Neuron (in vitro differentiated cells): ENCODE data around the gene LDLRAP1.

Experiments used
- H2AFZ ChIP-seq: one replicate; pipeline ENCODE4 v1.6.1; 2013; ENCODE audit warnings: low read depth, mild to moderate bottlenecking, inconsistent platforms, low read length, moderate library complexity
- H3K27me3 ChIP-seq: one replicate; pipeline ENCODE4 v1.6.1; 2013; ENCODE audit warnings: low read length; ENCODE audit not compliant: insufficient read depth
- H3K36me3 ChIP-seq: one replicate; pipeline ENCODE4 v1.6.1; 2013; ENCODE audit warnings: low read length; ENCODE audit not compliant: insufficient read depth
- H3K4me1 ChIP-seq: one replicate; pipeline ENCODE4 v1.6.1; 2013; ENCODE audit warnings: low read length; ENCODE audit not compliant: insufficient read depth
- H3K4me3 ChIP-seq: 2 replicates; pipeline ENCODE4 v1.5.1; 2013; ENCODE audit warnings: mild to moderate bottlenecking, low read length, moderate library complexity
- H3K9me3 ChIP-seq: one replicate; pipeline ENCODE4 v1.6.1; 2013; ENCODE audit warnings: low read length

Gene LDLRAP1

DNA sequence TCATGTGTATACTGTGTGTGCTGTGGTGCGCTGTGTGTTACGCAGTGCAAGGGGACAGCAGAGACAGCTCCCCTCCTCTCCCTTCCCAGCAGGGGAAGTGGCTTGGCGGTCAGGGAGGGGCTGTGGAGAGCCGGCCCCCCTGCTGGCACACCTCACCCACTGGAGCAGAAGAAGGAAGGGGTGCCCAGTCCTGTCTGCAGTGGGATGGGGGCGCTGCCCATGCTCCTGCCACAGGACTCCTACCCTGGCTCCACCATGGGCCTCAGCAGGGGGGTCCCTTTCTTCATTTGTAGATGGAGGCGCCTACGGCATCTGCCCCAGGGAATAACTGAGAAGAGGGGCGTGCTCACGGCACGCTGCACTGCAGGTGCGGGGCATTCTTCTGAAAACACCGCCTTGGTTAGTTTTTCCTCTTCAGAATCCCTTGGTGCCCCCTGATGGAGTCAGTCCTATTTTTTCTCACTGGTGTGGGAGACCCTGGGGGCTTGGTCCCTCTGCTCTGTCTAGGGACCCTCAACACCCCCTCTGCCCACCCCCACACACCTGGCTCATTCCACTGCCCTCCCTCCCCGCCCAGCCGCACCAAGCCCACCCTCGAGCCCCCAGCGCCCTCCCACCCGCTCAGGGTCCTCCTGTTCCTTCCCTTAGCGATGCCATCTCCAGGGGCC lies 13.8 kb upstream of the LDLRAP1 start:
- Histone ChIP-seq H3K4me3 (no peak overlapping the region), H3K9me3 (peaks cover 4% of the 10 kb centered on the region), H2AFZ (no peak overlapping the region)

DNA sequence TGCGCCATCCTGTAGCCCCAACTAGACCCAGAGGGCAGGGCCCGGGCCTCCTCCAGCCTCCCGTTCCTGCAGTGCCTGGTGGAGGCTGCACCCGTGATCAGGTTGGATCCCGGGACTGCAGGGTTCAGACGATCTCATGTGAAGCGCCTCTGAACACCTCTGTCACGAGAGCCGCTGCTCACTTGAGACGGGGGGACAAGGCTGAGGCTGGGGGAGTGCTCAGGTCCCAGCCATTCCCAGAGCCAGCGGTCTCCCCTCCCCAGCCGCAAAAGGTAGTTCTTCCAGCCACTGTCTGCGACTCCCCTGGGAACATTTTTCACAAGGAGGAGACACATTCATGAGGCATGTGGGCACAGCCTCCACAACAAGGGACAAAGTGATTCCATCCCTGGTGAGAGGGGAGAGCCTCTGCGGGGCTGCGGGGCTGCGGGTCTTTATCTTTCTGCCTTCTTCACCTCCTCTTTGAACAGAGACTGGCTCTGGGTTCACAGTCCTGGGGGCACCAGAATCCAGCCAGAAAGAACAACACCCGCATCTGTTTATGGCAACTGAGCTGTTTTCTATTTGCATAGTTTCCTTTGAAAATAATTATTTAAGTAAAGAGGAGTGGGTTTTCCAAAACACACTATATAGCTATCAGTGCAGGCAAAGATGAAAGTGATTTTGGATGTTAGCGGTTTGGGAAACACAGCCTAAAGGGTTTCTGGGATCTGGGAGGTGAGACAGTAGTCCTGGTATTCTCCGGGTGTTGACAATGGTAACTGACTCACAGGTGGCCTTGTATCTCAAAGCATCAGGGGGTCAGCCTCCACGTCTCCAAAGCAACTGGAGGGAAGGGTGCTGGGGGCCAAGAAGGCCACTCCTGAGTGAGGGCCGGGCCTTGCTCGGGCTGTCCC lies 13.0 kb upstream of the LDLRAP1 start:
- Histone ChIP-seq H3K9me3 (peaks cover 2% of the 10 kb centered on the region), H3K36me3 (no peaks in the 10 kb centered on the region), H3K4me3 (no peak overlapping the region), H3K4me1 (peaks cover 4% of the 10 kb centered on the region), H3K27me3 (peaks cover 4% of the 10 kb centered on the region), H2AFZ (no peak overlapping the region)

More for the DNA sequence above, 13.8 kb upstream of the LDLRAP1 start:
- Histone ChIP-seq H3K36me3 (no peaks in the 10 kb centered on the region), H3K4me1 (no peaks in the 10 kb centered on the region), H3K27me3 (peaks cover 4% of the 10 kb centered on the region)

DNA sequence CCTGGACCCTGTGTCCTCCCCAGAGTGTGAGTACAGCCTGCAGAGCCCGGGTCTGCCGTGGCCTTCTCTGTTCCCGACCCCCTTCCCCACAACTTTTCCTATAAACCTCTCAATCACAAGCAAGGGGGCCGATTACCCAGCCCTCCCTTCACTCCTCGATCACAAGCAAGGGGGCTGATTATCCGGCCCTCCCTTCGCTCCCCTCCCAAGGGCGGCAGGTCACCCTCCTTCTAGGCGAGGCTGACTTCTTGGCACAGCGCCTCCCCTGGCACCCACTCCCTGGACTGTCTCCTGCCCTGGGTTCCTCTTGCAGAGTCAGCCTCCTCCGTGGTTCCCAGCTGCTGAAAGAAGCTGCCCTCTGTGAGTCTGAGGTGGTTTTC lies 12.3 kb upstream of the LDLRAP1 start:
- Histone ChIP-seq H3K9me3 (no peaks in the 10 kb centered on the region), H3K36me3 (no peaks in the 10 kb centered on the region), H3K27me3 (peaks cover 5% of the 10 kb centered on the region), H3K4me1 (peaks cover 4% of the 10 kb centered on the region), H2AFZ (no peak overlapping the region), H3K4me3 (no peak overlapping the region)

DNA sequence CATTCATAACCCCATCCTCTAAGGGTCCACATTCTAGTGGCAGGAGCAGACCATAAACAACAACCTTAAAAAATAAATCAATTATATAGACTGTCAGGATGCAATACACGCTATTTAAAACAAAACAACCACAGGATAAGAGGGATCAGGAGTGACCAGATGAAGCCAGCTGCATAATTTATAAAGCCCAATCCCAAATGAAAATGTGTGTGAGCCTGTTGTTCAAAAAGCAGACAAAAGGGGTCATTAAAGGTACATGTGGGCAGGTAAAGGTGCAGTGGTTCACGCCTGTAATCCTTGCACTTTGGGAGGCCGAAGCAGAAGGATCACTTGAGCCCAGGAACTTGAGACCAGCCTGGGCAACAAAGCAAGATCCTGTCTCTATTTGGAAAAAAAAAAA lies 10.4 kb upstream of the LDLRAP1 start:
- Histone ChIP-seq H3K4me3 (no peak overlapping the region), H3K9me3 (no peaks in the 10 kb centered on the region), H3K4me1 (peaks cover 10% of the 10 kb centered on the region), H2AFZ (no peak overlapping the region), H3K36me3 (no peaks in the 10 kb centered on the region), H3K27me3 (peaks cover 7% of the 10 kb centered on the region)

DNA sequence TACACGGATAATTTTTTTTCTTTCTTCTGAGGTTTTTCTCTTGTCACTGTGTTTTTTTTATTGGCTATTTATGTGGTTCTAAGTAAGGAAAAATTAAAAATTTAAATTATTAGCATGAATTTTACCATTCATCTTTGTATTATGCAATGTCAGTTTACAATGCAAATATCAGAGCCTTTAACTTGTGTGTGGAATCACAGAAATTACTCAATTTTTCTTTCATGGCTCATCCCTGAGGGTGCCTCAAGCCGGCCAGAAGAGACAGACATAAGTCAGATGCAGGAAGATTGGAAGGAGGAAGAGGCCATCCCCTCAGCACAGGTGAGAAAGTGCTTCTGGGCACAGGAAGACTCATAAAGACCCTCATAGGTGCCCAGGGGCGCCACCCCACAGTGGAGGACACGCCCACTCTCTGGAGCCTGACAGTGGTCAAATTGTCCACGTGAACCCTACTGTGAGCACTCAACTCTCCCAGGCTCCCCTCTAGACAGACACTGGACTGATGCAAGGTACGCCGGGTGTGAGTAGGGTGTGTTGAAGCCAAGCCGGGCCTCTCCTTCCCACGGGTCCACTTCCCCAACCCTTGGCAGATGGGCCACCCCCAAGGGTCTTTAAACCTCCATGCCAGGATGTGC lies 9.5 kb upstream of the LDLRAP1 start:
- Histone ChIP-seq H3K4me3 (no peak overlapping the region), H3K27me3 (peaks cover 7% of the 10 kb centered on the region), H2AFZ (no peak overlapping the region), H3K36me3 (no peaks in the 10 kb centered on the region), H3K9me3 (no peaks in the 10 kb centered on the region), H3K4me1 (peaks cover 10% of the 10 kb centered on the region)

DNA sequence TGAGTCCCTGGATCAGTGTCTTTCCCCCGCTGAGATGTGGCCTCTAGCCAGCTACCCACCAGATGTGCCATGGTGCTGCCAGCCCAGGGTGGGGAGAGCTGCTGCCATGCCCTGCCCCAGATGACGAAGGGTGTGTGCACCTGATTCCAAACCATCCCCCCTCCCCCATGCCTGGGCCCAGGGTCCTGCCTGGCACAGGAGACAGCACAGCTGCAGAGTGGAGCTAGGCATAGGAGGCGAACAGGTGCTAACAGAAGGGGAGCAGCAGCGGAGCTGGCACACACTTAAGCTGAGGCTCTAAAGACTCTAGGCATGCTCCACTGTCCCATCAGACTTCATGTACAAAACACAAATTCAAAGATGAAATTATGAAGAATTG lies 9.0 kb upstream of the LDLRAP1 start:
- Histone ChIP-seq H3K4me1 (peaks cover 10% of the 10 kb centered on the region), H3K36me3 (no peaks in the 10 kb centered on the region), H3K27me3 (peaks cover 7% of the 10 kb centered on the region), H3K9me3 (no peaks in the 10 kb centered on the region), H2AFZ (no peak overlapping the region), H3K4me3 (no peak overlapping the region)

DNA sequence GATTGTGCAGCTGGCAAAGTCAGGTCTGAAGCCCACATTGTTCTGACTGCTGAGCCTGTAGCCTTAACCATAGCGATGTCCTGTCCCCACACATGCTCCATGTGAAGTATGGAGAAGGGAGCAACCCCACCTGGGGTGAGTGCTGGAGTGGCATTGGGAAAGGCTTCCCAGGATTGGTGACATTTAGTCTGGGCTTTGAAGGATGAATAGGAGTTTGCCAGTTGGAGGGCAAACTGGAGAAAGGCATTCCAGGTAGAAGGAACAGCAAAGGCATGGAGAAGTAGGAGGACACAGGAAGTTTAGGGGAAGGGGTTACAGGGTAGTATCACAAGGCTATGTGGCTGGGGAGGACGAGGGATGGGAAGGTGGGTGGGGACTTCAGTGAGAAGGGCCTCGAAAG lies 7.3 kb upstream of the LDLRAP1 start:
- Histone ChIP-seq H2AFZ (no peak overlapping the region), H3K36me3 (no peaks in the 10 kb centered on the region), H3K4me3 (no peak overlapping the region), H3K4me1 (peaks cover 10% of the 10 kb centered on the region), H3K27me3 (peaks cover 7% of the 10 kb centered on the region), H3K9me3 (no peaks in the 10 kb centered on the region)

DNA sequence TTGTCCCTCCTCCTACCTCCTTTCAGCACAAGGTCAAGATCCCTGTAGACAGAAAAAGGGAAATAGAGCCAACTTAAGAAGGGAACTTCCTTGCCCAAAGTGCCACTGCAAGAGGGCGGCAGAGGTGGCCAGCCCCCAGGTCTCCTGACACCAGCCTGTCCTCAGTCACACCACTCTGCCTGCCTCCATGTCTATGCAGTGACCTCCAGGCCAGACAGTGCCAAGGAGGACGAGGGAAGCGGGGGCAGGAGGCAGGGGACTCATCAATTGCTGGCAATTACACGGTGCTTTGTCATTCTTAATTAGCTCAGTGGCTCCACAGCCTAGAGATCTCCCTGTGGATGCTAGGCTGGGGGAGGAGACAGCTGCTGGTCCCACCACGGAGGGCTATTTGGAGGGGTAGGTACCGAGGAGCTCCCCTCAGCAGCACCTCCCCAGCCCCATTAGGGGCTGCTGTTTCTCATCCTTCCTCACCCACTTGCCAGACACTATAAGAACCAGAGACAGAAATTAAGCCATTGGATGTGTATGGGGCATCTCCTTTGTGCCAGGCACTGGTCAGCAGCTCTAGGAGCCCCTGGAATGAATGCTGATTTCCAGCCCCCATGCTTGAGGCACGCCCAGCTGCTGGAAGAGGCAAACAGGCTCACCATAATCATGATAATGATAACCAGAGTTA lies 6.1 kb upstream of the LDLRAP1 start:
- Histone ChIP-seq H3K36me3 (no peaks in the 10 kb centered on the region), H2AFZ (no peak overlapping the region), H3K4me1 (peaks cover 10% of the 10 kb centered on the region), H3K27me3 (peaks cover 10% of the 10 kb centered on the region), H3K4me3 (no peak overlapping the region), H3K9me3 (no peaks in the 10 kb centered on the region)

DNA sequence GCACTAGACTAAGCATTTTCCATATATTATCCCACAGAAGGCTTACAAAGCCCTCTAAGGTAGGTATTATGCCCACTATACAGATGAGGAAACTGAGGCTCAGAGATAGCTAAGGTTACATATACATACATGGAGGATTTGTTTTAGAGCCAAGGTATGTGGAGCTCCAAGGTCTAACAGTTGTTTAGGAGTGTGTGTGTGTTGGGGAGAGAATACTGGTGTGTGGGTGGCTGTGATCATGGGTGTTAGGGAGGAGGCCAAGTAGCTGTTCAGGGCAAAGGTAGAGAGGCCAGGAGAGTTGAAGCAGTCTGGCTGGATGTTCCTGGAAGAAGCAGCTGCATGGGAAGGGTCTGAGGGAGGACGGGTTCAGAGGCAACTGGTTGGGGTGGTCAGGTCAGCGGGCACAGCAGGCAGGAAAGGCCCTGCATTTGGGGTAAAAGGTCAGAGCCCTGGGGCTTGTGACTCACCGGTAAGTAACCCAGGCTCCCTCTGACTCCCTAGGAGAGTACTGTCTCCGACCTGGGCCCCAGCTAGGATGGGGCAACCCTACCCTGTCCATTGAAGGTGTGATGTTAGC lies 5.1 kb upstream of the LDLRAP1 start:
- Histone ChIP-seq H3K4me1 (peaks cover 10% of the 10 kb centered on the region), H3K9me3 (no peaks in the 10 kb centered on the region), H3K36me3 (no peaks in the 10 kb centered on the region), H3K4me3 (no peak overlapping the region), H2AFZ (no peak overlapping the region), H3K27me3 (peaks cover 5% of the 10 kb centered on the region)

DNA sequence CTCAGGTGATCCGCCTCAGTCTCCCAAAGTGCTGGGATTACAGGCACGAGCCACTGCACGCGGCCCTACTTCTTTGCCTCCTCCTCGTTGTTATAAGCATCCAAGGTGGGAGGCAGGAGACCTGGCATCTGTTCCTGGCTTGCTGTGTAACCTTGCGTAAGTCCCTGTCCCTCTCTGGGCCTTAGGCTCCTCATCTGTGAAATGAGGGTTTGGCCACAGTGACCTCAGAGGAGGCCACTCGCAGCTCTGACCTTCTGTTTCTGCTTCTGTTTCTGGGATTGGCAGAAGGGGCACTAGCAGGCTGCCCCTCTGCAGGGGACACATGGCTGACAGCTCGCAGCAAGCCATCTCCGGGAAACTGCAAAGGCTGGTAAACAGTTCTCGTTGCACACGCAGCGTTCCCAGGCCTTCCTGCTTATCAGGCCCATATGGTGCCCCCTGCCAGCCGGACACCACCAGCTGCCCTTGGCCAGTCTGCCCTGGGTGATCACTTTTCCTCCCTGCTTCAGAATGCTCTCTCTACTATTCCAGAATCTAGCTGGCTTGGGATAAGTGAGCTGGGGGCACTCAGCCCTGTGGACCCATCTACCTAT lies 2.6 kb upstream of the LDLRAP1 start:
- Histone ChIP-seq H3K4me1 (peaks cover 18% of the 10 kb centered on the region), H3K9me3 (no peaks in the 10 kb centered on the region), H2AFZ (no peak overlapping the region), H3K36me3 (no peaks in the 10 kb centered on the region), H3K4me3 (no peak overlapping the region), H3K27me3 (peaks cover 5% of the 10 kb centered on the region)

DNA sequence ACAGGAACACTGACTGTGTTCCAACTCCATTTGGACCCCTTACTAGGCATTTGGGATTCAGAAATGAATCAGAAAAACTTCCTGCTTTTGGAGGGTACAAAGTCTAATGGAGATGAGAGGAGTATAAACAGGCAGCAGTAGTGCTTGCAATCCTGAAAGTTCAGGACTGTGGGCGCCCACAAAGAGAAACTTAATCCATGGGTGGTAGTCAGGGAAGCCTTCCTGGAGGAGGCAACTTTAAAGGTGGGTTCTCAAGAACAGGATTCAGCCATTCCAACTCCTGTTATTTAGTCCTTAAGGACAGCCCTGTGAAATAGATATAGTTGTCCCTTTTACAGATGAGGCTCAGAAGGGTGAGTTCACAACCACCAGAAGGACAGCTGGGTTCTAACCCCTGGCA lies 2.0 kb upstream of the LDLRAP1 start:
- H3K4me3 ChIP-seq = no peak overlapping the region
- peaks cover 2% of the 10 kb centered on the region for H3K27me3 ChIP-seq
- H3K9me3 ChIP-seq = no peaks in the 10 kb centered on the region
- H3K4me1 ChIP-seq = peaks cover 18% of the 10 kb centered on the region
- no peak overlapping the region for H2AFZ ChIP-seq
- no peaks in the 10 kb centered on the region for H3K36me3 ChIP-seq

DNA sequence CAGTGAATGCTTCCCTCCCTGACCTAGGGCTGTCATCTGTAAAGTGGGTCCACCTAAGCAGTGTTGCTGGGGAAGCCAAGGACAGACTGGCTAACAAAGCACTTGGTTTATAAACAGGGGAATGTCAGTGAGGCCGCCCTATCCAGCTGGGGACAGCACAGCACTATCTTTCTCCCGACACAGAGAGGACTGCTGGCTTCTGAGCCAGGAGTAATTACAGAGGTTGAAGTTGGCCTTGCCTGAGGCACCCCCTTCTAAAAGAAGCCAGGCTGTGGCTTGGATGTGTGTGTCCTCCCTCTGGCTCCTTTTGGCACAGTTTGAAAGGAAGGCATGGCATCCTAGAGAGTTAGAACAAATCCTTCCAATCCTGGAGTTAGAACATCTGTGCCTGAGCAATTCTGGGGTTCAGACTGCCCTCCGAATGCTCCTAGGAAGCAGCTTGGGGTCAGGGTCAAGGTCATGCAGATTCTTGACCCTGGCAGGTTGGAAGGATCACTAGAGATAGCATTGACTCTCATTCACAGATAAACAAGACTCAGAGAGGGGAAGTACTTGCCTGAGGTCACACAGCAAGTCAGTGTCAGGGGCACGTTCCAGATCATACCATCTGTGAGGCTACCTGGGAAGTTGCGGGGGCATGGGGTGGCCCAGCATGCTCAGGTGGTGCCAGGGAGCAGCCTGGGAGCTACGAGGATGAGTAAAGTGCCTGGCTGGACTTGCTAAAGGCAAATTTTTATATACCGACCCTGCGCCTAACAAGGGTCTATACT lies 1.3 kb upstream of the LDLRAP1 start:
- Histone ChIP-seq H3K4me1 (peaks cover 14% of the 10 kb centered on the region), H3K4me3 (no peak overlapping the region), H3K9me3 (no peaks in the 10 kb centered on the region), H3K27me3 (peaks cover 2% of the 10 kb centered on the region), H3K36me3 (no peaks in the 10 kb centered on the region), H2AFZ (no peak overlapping the region)
